Measurements from ENCODE around the gene TFE3.

DNA sequence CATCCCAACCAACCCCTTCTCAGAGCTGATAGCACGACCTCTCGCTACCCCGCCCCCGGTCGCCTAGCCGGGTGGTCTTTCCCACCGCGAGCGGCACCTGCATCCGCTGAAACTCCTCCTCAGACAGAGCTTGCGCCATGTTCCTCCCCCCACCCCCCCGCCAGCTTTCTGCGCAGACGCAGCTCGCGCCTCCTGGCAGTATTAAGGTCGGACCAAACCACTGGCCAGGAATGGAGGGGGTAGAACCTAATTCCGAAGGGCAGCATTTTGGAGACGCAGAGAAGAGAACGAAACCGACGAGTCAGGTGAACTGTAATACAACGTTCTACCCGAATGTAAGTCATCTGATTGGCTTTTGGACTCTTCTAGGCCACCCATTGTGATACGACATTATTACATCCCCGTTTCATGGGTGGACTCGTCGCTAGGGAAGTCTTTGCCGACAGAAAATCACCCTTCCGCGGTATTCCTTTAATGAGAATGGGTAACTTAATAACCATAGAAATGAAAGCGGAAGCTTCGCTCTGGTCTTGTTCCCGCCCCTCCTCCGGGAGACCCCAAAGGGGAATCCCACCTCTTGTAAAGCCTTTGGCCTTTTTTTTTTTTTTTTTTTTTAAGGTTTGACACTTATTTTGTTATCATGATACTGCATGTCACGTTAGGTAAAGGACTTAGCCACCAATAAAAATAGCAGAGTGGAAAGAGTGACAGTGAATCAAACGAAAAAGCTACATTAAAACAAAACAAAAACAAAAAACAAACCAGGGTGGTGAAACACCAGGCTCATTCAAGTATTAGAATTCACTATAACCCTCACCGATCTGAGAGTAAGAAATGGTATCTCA lies 40.8 kb downstream of the TFE3 start, which contains the start of gene GRIPAP1:
- TF ChIP-seq POLR2A (IDR thresholded peaks at IDR 0.05), result peak; percentile 46 to 53
- TF ChIP-seq, protein P1, sequence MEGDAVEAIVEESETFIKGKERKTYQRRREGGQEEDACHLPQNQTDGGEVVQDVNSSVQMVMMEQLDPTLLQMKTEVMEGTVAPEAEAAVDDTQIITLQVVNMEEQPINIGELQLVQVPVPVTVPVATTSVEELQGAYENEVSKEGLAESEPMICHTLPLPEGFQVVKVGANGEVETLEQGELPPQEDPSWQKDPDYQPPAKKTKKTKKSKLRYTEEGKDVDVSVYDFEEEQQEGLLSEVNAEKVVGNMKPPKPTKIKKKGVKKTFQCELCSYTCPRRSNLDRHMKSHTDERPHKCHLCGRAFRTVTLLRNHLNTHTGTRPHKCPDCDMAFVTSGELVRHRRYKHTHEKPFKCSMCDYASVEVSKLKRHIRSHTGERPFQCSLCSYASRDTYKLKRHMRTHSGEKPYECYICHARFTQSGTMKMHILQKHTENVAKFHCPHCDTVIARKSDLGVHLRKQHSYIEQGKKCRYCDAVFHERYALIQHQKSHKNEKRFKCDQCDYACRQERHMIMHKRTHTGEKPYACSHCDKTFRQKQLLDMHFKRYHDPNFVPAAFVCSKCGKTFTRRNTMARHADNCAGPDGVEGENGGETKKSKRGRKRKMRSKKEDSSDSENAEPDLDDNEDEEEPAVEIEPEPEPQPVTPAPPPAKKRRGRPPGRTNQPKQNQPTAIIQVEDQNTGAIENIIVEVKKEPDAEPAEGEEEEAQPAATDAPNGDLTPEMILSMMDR (IDR thresholded peaks at IDR 0.05 in 4 of 5, conservative IDR thresholded peaks at IDR 0.05 in 1 of 5), result no peak

Measured in gastrocnemius medialis (tissue), 4 donors.